ENCODE data around the gene HENMT1.

DNA sequence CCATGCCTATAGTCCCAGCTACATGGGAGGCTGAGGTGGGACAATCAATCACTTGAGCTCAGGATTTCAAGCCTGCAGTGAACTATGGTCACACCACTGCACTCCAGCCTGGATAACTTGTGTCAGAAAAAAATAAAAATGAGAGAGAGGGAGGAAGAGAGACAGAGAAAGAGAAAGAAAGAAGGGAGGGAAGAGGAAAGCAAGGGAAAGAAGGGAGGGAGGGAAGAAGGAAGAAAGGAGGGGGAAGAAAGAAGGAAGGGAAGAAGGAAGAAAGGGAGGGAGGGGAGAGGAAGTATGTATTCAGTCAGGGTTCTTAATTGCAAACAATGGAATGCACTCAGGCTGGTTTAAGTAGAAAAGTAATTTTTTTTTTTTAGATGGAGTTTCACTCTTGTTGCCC lies 7.9 kb upstream of the HENMT1 start:
- no peak for TF ChIP-seq CTCF (IDR thresholded peaks at IDR 0.05; ENCODE audit: poor library complexity)
- TF ChIP-seq EZH2phosphoT487 (IDR thresholded peaks at IDR 0.05; ENCODE audit: low read depth, severe bottlenecking, unreplicated experiment) = no peak
